Activated CD8-positive, alpha-beta memory T cell treated with anti-CD3 and anti-CD28 coated beads, Interleukin-2, amount 10 ng/mL, durations not matched to agents 7 days and 5 days (primary cell): ENCODE measurements around the gene GRID1. TPM values are rescaled to one million over a fixed set of nuclear protein-coding genes. Genes with fewer than 3 reads are reported as not detected.
A peak's percentile ranks its signal among the peaks of the same experiment; 100 is the strongest.

Experiments
- ATAC-seq: fragments of 150-1000 bp; cut with Tn5 transposase; one replicate; pipeline ENCODE4 v1.10.0; 2021; ENCODE audit warnings: moderate library complexity
- CTCF ChIA-PET: fragments of 350-600 bp; sonication (Branson Sonifier 250); formaldehyde crosslinking; loops from one replicate; lab custom pipeline; 2021; ENCODE audit warnings: antibody characterized with exemption; lab: Charles Lee
- DNase-seq: peaks from one replicate; pipeline ENCODE4 v3.0.0-alpha.2; 2020
- H3K27ac Mint-ChIP-seq: one replicate; pipeline ENCODE4 v1.8.0; 2021; ENCODE audit warnings: mild to moderate bottlenecking, mixed read lengths
- H3K27me3 Mint-ChIP-seq: one replicate; pipeline ENCODE4 v1.8.0; 2021; ENCODE audit warnings: mixed read lengths
- H3K36me3 Mint-ChIP-seq: one replicate; pipeline ENCODE4 v1.8.0; 2021; ENCODE audit warnings: mild to moderate bottlenecking, mixed read lengths
- H3K4me1 Mint-ChIP-seq: one replicate; pipeline ENCODE4 v1.8.0; 2021; ENCODE audit warnings: mixed read lengths
- H3K4me3 Mint-ChIP-seq: one replicate; pipeline ENCODE4 v1.8.0; 2021; ENCODE audit warnings: mild to moderate bottlenecking, moderate library complexity, mixed read lengths
- H3K9me3 Mint-ChIP-seq: one replicate; pipeline ENCODE4 v1.8.0; 2022; ENCODE audit warnings: low read depth, mixed read lengths
- total RNA-seq, 2 experiments: library from RNA; stranded (reverse); gene quantifications; one replicate each; pipeline ENCODE4 v1.2.3, GENCODE V29; 2021

Gene GRID1
- total RNA-seq, 2 experiments from 2014 or later, result not detected

DNA sequence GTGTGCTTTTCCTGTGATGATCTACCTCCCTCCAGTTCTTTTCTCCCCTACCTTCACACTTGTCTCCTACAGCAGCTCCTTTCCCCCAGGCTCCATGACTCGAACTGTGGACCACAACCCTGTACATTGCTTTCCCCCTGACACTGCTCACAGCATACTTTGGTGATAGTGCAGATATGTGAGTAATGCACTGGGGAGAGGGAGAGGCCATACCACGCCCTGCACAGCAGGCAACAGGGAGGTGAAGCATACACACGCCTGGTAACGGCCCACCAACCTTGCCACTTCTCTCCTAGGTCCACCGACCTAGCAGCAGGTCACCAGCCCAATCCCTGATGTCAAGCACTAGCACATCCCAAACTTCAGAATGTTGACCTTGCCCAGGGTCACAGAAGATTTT lies 238.2 kb downstream of the GRID1 start:
- ATAC-seq (no peak), DNase-seq (no peak)
- no peaks in the 10 kb centered on the region for H3K9me3 Mint-ChIP-seq
- no peaks in the 10 kb centered on the region for H3K4me1 Mint-ChIP-seq
- CTCF ChIA-PET, result interaction anchor here (1.2 kb wide), 1 partner anchor 11 kb away, joined by 3 read pairs; no protein-coding TSS in a partner anchor
- H3K4me3 Mint-ChIP-seq, result no peak overlapping the region
- H3K36me3 Mint-ChIP-seq, result no peaks in the 10 kb centered on the region
- H3K27me3 Mint-ChIP-seq, result peaks cover 12% of the 10 kb centered on the region
- no peak overlapping the region for H3K27ac Mint-ChIP-seq

DNA sequence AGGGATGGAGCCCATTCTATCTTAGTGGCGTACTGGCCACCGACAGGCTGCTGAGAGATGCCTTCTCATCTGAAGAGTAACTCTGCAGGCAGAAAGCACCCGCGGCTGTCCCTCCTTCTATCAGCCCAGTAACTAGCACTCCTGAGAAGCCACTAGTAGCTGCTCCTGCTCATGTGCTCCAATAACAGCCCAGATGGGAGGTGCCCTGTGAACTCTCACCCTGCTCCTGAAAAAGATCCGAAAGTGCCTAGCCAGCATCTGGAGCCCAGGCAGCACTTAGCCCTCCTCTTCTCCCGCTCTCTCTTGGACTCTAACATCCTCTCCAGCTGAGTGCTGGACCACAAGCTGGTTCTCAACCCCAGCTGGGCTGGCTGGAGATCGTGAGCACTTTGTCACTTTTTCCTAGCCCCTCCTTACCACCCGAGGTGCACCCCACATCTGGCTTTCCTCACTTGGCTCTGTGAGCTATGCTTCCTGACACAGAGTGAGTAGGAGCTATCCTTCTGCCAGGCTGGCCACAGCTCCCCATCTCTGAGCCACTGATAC lies 239.2 kb downstream of the GRID1 start:
- no peaks in the 10 kb centered on the region for H3K4me1 Mint-ChIP-seq
- no peak for ATAC-seq
- H3K27me3 Mint-ChIP-seq, result peaks cover 12% of the 10 kb centered on the region
- no peaks in the 10 kb centered on the region for H3K9me3 Mint-ChIP-seq
- CTCF ChIA-PET, result interaction anchor here (1.2 kb wide), 1 partner anchor 12 kb away, joined by 3 read pairs; no protein-coding TSS in a partner anchor
- H3K36me3 Mint-ChIP-seq, result no peaks in the 10 kb centered on the region
- no peak overlapping the region for H3K4me3 Mint-ChIP-seq
- no peak for DNase-seq
- no peak overlapping the region for H3K27ac Mint-ChIP-seq

DNA sequence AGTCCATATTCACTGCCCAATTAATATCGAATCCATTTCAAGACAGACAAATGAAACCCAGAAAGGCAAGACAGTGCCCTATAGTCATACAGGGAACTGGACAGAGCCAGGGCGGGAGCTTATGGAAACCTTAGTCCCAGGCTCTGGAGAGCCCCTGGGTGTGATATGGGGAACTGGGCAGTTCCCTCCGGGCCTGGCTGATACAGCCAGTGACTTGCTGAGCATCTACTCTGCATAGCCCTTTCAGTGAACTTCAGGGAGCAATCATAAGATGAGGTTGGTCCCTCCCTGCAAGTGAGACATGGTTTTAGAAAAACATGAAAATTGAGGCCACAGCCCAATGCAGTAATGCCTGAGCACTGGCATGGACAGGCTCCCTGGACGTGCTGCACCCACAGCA lies 241.9 kb downstream of the GRID1 start:
- Mint-ChIP-seq H3K36me3 (no peaks in the 10 kb centered on the region), H3K4me1 (no peaks in the 10 kb centered on the region), H3K27ac (no peak overlapping the region), H3K27me3 (peaks cover 12% of the 10 kb centered on the region), H3K4me3 (no peak overlapping the region), H3K9me3 (no peaks in the 10 kb centered on the region)
- ATAC-seq (no peak), DNase-seq (no peak)
- CTCF ChIA-PET, result no interaction called here

DNA sequence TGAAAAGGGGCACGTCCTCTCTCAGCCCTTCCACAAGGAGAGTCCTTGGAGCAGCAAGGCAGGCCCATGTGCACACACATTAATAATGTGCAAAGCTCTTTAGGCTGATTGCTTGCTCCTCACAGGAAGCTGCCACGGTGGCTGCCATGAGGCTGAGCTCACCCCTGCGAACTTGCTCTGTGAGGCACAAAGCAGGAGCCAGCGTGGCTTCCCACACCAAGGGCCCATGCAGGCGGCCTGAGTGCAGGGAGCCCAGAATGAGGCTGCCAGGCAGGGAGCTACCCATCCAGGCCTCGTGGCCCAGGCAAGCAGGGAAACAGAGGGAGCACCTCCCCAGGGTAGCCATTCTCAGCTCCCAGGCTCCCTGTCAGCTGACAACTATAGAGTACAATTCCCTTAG lies 242.9 kb downstream of the GRID1 start:
- CTCF ChIA-PET, result no interaction called here
- no peaks in the 10 kb centered on the region for H3K36me3 Mint-ChIP-seq
- ATAC-seq (no peak), DNase-seq (no peak)
- no peaks in the 10 kb centered on the region for H3K4me1 Mint-ChIP-seq
- no peaks in the 10 kb centered on the region for H3K9me3 Mint-ChIP-seq
- peaks cover 9% of the 10 kb centered on the region for H3K27me3 Mint-ChIP-seq
- H3K27ac Mint-ChIP-seq, result no peak overlapping the region
- no peak overlapping the region for H3K4me3 Mint-ChIP-seq

DNA sequence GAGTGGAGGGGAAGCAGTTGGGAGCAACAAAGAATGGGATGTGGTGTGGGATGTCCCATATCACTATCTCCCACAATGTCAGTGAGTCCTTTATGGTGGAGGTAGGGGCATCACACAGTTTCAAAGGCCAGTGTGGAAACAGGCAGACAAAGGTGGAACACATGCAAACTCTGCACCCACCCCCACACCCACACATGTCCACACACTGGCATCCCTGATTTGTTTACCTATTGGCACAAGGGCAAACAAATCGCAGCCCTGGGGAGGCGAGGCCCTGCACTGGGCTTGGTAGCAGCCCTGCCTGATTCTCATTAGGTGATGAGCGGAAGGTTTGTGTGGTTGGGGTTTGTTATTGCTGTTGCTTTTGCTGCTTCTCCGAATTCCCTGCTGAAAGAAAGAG lies 243.3 kb downstream of the GRID1 start:
- H3K4me1 Mint-ChIP-seq, result no peaks in the 10 kb centered on the region
- DNase-seq (no peak), ATAC-seq (no peak)
- CTCF ChIA-PET, result no interaction called here
- no peak overlapping the region for H3K4me3 Mint-ChIP-seq
- no peaks in the 10 kb centered on the region for H3K36me3 Mint-ChIP-seq
- H3K9me3 Mint-ChIP-seq, result no peaks in the 10 kb centered on the region
- peaks cover 8% of the 10 kb centered on the region for H3K27me3 Mint-ChIP-seq
- no peak overlapping the region for H3K27ac Mint-ChIP-seq

DNA sequence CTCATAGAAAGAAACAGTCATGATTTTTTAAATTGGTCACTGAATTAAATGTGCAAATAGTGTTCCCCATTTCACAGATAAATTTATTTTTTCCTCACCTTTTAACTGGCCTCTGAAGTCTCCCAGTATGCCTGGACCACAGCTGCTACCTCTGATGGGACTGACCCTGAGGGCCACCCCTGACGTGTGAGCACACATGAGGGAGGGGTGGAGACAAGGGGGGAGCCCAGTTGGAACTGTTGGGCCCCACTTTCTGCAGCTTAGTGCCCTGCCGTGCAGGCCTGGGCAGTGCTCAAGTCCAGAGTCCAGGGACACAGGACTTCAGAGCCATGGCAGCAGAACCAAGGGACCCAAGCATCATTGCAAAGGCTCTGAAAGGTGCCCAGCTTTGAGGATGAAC lies 243.9 kb downstream of the GRID1 start:
- no peak for ATAC-seq
- H3K27me3 Mint-ChIP-seq, result peaks cover 5% of the 10 kb centered on the region
- no peaks in the 10 kb centered on the region for H3K4me1 Mint-ChIP-seq
- no peaks in the 10 kb centered on the region for H3K9me3 Mint-ChIP-seq
- H3K4me3 Mint-ChIP-seq, result no peak overlapping the region
- CTCF ChIA-PET, result no interaction called here
- no peaks in the 10 kb centered on the region for H3K36me3 Mint-ChIP-seq
- H3K27ac Mint-ChIP-seq, result no peak overlapping the region
- no peak for DNase-seq

DNA sequence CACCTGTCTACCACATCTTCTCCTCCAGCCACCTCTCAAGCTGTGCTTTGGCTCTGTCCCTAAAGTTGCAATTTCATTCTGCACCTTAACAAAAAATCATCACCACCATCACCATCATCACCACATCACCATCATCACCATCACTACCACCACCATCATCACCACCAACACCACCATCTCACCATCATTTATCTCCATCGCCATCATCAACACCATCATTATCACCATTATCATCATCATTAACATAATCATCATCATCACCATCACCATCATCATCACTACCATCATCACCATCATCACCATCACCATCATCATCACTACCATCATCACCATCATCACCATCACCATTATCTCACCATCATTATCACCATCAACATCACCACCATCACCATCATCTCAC lies 245.4 kb downstream of the GRID1 start:
- H3K27ac Mint-ChIP-seq, result no peak overlapping the region
- DNase-seq (no peak), ATAC-seq (no peak)
- no peak overlapping the region for H3K4me3 Mint-ChIP-seq
- no peaks in the 10 kb centered on the region for H3K36me3 Mint-ChIP-seq
- CTCF ChIA-PET, result no interaction called here
- H3K9me3 Mint-ChIP-seq, result no peaks in the 10 kb centered on the region
- no peaks in the 10 kb centered on the region for H3K4me1 Mint-ChIP-seq
- peaks cover 2% of the 10 kb centered on the region for H3K27me3 Mint-ChIP-seq

DNA sequence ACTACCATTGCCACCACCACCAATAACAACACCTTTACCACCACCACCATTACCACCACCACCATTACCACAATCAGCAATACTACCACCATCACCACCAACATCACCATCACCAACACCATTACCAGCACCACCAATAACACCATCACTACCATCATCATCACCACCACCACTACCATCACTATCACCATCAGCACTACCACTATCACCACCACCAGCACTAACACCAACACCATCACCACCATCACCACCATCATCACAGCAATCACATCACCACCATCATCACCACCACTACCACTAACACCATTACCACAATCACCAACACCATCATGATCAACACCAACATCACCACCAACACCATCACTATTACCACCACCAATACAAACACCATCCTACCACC lies 249.5 kb downstream of the GRID1 start:
- no peak for ATAC-seq
- no peaks in the 10 kb centered on the region for H3K9me3 Mint-ChIP-seq
- CTCF ChIA-PET, result no interaction called here
- no peak for DNase-seq
- no peak overlapping the region for H3K4me3 Mint-ChIP-seq
- H3K36me3 Mint-ChIP-seq, result no peaks in the 10 kb centered on the region
- no peak overlapping the region for H3K27ac Mint-ChIP-seq
- no peaks in the 10 kb centered on the region for H3K4me1 Mint-ChIP-seq
- peaks cover 2% of the 10 kb centered on the region for H3K27me3 Mint-ChIP-seq

DNA sequence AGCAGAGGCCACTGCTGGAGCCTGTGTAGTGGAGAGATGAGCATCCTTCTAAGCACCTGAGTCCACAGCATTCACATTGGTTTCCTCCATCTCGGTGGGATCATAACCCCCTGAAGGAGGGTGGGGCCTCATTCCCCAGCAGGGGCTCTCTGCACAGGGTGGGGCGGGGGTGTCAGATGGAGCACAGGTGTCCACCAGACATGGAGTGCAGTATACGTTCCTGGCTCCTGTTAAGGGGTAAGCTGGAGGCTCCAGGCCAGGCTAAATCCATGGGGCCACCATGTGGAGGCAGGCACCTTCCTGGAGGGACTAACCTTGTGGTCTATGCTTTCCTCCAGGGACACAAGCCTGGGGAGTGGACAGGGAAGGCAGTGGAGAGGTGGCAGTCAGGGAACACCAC lies 252.6 kb downstream of the GRID1 start:
- ATAC-seq (no peak), DNase-seq (peak; percentile 36)
- Mint-ChIP-seq H3K36me3 (no peaks in the 10 kb centered on the region), H3K27ac (no peak overlapping the region), H3K9me3 (no peaks in the 10 kb centered on the region), H3K4me1 (no peaks in the 10 kb centered on the region), H3K27me3 (peaks cover 2% of the 10 kb centered on the region), H3K4me3 (no peak overlapping the region)
- CTCF ChIA-PET, result no interaction called here

DNA sequence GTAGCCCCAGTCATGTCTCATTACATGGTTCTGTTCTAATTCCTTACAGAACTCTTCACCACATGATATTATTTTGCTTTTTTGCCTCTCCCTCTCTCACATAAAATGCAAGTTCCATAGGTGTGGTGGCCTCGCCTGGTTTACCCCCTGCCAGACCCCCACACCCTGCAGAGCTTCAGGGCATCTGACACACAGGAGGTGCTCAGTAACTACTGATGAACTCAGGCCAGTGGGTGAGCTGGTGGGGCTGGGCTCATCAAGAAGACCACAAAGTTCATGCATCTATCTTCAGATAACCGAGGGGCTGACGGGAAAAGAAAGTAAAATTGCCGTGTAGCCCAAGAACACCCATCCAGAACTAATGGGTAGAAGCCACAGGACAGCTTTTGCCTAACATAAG lies 253.1 kb downstream of the GRID1 start:
- no peak overlapping the region for H3K27ac Mint-ChIP-seq
- no peaks in the 10 kb centered on the region for H3K36me3 Mint-ChIP-seq
- no peak overlapping the region for H3K4me3 Mint-ChIP-seq
- ATAC-seq, result no peak
- H3K27me3 Mint-ChIP-seq, result no peaks in the 10 kb centered on the region
- CTCF ChIA-PET, result no interaction called here
- peak; percentile 12 for DNase-seq
- H3K9me3 Mint-ChIP-seq, result no peaks in the 10 kb centered on the region
- no peaks in the 10 kb centered on the region for H3K4me1 Mint-ChIP-seq

DNA sequence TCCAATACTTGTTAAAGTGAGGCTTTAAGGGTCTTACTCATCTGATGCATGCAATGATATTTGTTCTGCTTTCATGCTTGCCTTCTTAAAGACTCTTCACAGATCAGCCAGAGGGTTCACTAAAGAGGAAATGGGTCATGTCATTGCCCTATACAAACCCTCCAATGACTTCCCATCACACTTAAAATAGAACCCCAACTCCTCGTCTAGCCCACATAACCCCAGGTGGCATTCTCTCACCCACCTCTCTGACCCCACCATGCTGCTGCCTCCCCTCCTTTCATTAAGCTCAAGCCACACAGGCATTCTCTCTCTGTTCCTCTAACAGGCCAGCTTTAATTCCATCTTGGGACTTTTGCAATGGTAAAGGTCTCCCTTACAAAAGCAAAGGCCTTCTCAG lies 253.6 kb downstream of the GRID1 start:
- ATAC-seq, result no peak
- no peaks in the 10 kb centered on the region for H3K9me3 Mint-ChIP-seq
- H3K27ac Mint-ChIP-seq, result no peak overlapping the region
- no peaks in the 10 kb centered on the region for H3K27me3 Mint-ChIP-seq
- no peaks in the 10 kb centered on the region for H3K4me1 Mint-ChIP-seq
- CTCF ChIA-PET, result no interaction called here
- peak; percentile 12 for DNase-seq
- H3K4me3 Mint-ChIP-seq, result no peak overlapping the region
- H3K36me3 Mint-ChIP-seq, result no peaks in the 10 kb centered on the region

DNA sequence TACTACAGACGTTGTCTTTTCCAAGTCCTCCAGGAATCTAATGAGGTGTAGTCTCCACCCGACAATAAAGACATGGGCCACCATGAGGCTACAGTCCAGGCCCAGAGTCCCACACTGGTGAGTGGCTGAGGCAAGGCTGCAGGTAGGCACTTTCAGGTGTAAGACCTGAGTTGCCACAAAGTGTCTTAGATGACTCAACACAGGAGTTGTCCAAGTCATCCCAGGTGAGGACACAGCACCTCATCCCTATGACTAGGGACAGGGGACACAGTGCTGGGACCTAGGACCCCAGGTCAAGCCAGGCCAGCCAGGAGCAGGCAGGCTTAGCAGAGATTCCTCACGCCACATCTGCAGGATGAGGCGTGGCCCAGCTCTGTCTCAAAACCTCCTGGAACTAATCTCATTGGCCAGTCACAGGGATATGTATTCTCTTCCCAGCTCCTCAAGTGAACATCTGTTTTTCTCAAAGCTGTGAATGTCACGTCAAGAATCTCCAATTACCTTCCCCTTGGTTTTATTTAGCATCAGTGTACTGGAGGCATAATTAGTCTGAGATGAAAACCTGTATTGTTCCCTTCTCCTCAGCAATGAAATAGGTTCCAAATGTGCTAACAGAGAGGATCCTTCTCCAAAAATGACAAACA lies 254.6 kb downstream of the GRID1 start:
- no peak for ATAC-seq
- H3K4me1 Mint-ChIP-seq, result no peaks in the 10 kb centered on the region
- H3K27me3 Mint-ChIP-seq, result no peaks in the 10 kb centered on the region
- H3K36me3 Mint-ChIP-seq, result no peaks in the 10 kb centered on the region
- peak; percentile 30 for DNase-seq
- no peak overlapping the region for H3K27ac Mint-ChIP-seq
- no peak overlapping the region for H3K4me3 Mint-ChIP-seq
- CTCF ChIA-PET, result no interaction called here
- no peaks in the 10 kb centered on the region for H3K9me3 Mint-ChIP-seq

DNA sequence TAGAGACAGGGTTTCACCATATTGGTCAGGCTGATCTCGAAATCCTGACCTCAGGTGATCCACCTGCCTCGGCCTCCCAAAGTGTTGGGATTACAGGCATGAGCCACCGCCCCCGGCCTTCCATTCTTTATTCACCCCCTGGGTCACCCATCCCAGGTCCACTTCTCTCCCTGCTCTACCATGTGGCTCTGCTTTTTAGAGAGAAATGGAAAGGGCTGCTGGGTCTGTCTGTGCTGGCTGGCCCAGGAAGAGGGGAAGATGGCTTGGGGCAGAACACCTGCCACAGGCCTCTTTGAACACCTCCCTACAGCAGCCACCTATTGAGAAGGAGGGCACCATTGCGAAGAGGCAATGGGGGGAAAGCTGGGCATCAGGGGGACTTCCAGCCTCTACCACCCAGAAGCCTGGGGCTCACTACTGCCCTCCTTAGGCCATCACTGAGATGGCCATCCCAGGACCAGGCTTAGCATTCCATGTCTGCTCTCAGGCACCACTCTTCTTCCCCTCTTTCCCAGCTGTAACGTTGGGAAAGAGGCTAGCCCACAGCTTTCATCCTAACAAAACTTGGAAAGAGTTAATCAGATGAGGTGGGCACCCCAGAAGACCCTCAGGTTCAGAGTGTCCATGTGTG lies 256.3 kb downstream of the GRID1 start:
- no peak for ATAC-seq
- Mint-ChIP-seq H3K36me3 (no peaks in the 10 kb centered on the region), H3K27ac (no peak overlapping the region), H3K27me3 (no peaks in the 10 kb centered on the region), H3K9me3 (no peaks in the 10 kb centered on the region), H3K4me1 (no peaks in the 10 kb centered on the region), H3K4me3 (no peak overlapping the region)
- DNase-seq, result peak; percentile 8
- CTCF ChIA-PET, result interaction anchor here (1.7 kb wide), 1 partner anchor 10 kb away, joined by 8 read pairs; no protein-coding TSS in a partner anchor

DNA sequence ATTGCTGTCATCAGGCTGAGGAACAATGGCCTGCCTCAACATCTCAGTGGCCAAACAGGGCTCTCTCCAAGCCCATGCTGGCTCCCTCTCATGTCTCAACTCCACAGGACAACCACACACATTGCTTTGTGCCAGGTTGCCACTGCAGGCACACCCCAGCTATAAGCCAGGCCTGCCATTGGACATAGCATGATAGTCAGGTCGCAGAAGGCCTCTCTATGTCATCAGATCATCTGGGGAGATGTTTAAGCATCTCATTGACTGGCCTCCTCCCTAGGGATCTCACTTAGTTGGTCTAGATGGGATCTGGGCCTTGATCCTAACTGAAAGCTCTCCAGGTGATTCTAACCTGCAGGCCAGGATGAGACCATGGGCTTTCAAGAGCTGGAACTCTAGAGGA lies 257.2 kb downstream of the GRID1 start:
- Mint-ChIP-seq H3K4me1 (no peaks in the 10 kb centered on the region), H3K9me3 (no peaks in the 10 kb centered on the region), H3K36me3 (no peaks in the 10 kb centered on the region), H3K27ac (no peak overlapping the region), H3K27me3 (no peaks in the 10 kb centered on the region), H3K4me3 (no peak overlapping the region)
- CTCF ChIA-PET, result interaction anchor here (1.7 kb wide), 1 partner anchor 9 kb away, joined by 8 read pairs; no protein-coding TSS in a partner anchor
- ATAC-seq (no peak), DNase-seq (peak; percentile 36)
